GM19099 (cell line): ENCODE data around the gene TMEM271.

Source experiments
- POLR2A ChIP-seq: IDR thresholded peaks from 3 replicates; pipeline ENCODE4 v1.6.1; 2011; ENCODE audit warnings: low read depth; ENCODE audit not compliant: insufficient read length; ENCODE audit errors: extremely low read depth

TMEM271 gene

DNA sequence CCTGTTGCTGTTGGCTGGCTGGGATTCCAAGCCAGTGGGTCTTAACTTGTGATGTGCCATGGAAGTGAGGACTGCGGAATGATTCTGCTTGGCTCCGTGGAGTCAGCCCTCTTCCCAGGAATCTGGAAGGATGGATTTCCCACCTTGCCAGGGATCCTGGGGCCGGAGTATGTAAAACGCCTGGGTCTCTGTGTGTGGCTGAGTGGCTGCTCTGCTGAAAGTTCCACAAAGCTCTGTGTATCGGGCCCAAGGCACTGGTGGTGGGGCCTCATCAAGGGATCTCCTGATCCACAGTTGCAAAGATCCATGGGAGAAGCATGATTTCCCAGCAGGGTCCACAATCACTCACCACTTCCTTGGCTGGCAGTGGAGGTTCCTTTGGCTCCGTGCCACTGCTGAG, 24.1 kb upstream of the TMEM271 start:
- no peak for TF ChIP-seq POLR2A

DNA sequence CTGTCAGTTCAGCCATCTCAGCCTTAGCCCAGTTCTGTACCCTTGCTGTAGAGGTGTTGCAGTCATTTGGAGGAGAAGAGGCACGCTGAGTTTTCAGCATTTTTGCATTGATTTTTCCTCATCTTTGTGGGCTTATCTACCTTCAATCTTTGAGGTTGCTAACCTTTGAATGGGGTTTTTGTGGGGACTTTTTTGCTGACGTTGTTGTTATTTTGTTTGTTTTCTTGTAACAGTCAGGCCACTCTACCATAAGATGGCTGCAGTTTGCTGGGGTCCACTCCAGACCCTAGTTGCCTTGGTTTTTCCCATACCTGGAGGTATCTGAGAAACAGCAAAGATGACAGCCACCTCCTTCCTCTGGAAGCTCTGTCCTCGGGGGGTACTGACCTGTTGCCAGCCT, 22.8 kb upstream of the TMEM271 start:
- TF ChIP-seq POLR2A: no peak

DNA sequence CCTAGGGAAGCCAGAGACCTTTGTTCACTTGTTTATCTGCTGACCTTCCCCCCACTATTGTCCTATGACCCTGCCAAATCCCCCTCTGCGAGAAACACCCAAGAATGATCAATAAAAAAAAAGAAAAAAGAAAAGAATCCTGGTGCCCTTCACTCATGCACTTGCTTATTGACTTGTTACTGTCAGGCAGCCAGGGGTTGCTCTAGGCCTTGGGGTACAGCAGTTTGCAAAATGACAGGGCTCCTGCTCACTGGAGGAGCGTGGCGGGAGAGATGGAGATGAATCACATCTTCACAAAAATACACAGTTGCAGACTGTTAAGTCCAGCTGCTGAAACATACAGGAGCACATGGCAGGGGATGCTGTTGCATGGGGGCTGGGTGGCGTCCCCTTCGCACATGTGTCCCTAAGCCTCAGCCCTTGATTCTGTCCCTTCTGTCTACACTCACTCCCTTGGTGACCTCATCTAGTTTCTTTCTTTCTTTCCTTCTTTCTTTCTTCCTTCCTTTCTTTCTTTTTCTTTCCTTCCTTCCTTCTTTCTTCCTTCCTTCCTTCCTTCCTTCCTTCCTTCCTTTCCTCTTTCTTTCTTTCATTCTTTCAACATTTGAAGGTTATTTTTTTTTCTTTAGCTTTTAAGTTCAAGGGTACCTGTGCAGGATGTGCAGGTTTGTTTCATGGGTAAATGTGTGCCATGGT, 16.9 kb upstream of the TMEM271 start:
- no peak for TF ChIP-seq POLR2A

DNA sequence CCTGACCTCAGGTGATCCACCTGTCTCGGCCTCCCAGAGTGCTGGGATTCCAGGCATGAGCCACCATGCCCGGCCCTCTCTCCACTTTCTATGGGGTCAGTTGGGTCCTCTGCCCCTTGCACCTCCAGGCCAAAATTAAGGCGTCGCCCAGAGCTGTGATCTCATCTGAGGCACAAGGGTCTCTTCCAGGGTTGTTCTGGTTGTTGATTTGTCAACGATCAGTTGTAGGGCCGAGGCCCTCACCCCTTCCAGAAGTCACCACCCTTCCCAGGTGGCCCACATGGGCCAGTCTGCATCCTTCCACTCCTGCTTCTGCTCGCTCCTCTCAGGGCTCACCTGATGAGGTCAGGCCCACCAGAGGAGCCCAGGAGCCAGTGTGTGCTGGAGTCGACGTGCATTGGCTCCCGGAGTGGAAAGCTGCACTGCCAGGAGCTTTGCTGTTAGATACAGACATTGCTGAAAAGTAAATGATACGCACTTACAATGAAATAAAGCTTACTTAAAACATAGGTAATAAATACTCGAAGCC, 14.3 kb upstream of the TMEM271 start:
- TF ChIP-seq POLR2A: no peak

DNA sequence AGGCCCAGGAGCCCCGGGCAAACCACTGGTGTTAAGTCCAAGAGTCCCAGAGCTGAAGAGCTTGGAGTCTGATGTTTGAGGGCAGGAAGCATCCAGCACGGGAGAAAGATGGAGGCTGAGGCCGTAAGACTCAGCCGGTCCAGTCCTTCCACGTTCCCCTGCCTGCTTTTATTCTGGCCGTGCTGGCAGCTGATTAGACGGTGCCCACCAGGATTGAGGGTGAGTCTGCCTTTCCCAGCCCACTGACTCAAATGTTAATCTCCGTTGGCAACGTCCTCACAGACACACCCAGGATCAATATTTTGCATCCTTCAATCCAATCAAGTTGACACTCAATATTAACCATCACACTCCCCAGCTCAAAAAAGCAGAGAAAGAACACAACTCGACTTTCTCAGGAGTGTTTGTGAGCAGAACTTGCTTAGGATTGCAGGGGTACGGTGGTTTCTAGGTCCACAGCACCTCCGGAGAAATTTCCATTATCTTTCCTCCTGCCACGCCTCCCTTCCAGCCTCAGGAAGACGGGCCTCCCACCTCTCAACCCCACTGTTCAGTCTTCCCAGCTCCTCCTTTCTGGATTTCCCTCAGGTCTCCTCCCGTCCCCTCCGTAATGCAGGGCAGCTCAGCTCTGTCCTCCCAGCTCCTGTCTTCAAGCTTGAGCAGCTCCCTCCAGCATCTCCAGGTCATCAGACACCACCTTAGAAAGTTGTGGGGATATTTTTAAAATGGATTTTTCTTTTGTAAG, 13.3 kb upstream of the TMEM271 start:
- TF ChIP-seq POLR2A: no peak

DNA sequence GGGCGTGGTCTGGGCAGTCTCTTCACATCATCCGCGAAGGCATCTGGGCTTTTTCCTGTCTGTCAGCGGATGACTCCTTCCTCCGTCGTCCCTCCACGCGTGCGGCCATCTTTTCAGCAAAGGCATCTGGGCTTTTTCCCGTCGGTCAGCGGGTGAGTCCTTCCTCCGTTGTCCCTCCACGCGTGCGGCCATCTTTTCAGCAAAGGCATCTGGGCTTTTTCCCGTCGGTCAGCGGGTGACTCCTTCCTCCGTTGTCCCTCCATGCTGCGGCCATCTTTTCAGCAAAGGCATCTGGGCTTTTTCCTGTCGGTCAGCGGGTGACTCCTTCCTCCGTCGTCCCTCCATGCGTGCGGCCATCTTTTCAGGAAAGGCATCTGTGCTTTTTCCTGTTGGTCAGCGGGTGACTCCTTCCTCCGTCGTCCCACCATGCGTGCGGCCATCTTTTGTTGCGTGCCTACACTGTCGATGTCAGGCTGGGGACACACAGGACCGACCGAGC, 12.3 kb upstream of the TMEM271 start:
- no peak for TF ChIP-seq POLR2A

DNA sequence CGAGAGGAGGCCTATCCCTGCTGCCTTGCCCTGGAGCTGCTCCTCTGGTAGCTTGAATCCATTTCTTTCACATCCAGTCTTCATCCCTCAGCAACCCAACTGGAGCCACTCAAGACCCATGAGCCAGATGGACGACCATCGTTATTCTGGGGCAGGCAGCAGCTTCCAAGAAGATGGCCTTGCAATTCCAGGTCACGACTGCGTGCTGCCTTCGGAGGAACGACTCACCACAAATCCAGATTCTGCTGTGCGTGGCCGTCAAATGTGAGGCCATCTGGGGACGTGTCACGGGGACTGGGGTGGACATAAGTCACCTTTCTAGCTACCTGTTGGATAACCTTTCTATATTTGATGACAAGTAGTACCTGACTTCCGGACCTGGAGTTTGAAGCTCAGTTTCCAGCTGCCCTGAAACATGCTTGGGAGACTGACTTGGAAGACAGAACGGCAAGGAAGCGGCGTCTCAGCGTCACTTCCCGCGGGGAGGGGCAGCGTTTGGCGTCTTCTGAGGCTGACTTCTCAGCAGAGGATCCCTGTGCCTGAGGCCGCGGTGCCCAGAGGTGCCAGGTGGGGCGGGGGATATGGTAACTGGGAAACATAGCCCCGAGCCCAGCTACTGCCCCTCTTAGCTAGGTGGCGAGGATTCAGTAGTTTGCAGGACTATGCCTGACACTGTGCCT, 11.7 kb upstream of the TMEM271 start:
- TF ChIP-seq POLR2A: no peak

DNA sequence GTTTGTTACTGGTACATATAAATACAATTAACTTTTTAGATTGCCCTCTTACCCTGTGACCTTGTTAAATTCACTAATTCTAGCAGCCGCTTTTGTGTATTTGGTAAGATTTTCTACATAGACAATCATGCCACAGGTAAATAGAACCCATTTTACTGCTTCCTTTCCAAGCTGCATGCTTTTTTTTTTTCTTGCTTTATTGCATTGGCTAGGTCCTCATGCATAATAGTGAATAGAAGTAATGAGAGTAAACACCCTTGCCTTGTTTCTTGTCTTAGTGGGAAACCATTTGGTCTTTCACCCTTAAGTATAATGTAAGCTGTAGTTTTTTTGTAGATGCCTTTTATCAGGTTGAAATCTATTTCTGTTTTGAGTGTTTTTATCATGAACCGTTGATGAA, 7.7 kb upstream of the TMEM271 start:
- TF ChIP-seq POLR2A: no peak

DNA sequence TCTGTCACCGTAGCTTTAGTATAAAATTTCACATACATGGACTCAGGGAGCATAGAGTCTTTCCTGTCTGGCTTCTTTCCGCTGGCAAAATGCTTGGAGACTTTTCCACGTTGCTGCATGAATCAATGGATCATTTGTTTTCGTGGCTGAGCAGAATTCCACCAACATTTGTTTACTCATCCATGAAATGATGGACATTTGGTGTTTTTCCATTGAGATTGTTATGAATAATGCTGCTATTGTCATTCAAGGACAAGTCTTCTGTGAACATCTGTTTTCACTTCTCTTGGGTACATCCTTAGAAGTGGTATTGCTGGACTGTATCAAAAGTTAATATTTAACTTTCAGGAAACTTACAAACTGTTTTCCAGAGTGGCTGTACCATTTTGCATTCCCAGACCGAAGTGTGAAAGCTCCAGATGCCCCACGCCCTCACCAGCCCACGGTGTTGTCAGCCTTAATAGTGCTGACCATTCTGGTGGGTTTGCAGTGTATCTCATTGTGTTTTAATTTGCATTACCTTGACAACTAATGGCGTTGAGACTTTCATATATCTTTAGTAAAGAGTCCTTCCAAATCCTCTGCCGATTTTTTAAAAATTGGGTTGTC, 5.8 kb upstream of the TMEM271 start:
- TF ChIP-seq POLR2A: no peak

DNA sequence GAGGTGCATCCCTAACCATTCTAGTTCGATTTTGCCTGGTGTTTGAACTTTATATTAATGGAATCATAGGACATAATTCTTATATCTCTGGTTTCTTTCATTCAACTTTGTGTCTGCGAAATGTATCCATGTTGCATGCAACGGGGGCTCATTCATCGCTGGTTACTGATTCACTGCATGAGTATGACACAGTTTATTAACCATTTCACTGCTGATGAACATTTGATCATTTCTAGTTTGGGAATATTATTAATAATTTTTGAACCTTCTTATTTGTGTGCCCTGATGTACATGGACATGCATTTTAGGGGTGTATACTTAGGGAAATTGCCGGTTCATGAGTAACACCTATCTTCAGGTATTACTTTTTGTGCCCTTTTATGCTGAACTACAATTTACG, 5.1 kb upstream of the TMEM271 start:
- no peak for TF ChIP-seq POLR2A

DNA sequence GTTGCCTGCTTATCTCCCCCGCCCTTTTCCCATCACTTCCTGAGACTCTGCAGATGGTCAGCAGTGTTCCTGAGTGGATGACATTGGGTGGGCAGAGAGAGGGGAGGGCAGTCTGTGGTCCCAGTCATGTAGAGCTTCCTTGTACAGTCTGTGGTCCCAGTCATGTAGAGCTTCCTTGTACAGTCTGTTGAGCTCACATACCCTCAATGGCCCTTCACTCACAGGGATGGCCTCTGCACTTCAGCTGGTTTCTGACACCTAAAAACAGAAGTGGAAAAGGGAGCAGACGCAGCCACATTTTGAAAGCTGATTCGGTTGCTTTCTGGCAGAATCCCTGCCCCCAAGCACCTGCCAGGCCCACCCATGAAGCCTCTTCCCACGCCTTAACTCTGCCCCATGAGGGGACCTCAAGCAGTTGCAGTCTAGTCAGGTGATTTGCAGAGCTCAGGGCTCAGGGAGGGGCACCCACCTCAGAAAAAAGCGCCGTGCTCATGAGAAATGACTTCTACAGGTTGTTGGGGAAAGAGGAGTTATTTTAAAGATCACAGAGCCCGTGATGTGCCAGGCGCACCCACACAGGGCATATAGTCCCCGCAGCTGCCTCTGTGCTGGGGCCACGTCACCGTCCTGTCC, 3.6 kb upstream of the TMEM271 start:
- TF ChIP-seq POLR2A: no peak

DNA sequence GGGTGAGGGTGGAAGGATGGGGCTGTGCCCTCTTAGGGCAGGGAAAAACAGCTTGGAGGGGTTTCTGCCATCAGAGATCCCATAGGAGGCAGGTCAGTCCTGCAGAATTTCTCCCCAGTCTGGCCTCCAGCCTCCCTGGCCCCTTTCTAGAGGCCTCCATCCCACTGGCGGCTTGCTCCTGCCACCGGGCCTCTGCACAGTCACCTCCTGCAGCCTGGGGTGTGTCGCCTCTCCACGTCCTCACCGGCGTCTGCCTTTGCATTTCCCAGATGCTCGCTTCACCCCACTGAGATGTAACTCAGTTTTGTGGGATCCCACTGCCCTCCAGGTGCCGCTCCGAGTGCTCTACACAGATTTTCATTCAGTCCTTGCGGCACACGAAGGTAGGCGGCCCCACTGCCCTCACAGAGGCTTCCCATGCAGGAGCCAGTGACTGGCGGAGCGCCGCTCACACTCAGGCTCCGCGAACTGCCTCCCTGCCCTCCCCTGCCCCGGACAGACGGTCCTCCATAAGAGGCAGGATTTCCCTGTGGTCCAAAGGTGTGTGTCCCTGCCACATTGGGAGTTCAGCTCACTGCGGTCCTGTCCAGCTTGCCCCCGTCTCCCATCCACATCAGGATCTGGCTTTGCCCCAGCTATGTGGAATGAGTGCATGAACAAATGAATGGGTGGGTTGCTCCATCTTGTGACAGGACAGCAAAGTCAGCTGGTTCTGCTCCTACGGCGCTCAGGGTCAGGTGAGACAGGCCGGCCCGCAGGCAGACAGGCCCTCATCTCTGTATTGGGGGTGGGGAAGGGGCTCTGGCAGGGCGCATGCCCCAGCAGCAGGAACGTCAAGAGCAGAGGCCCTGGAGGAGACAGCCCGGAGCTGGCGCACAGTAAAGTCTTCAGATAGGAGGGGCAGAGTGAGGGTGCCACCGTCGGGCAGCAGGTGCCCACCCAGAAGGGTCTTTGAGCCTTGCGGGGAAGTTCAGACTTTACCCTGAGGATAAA, 2.7 kb upstream of the TMEM271 start:
- TF ChIP-seq POLR2A: no peak
